Heart right ventricle (tissue), 16 donors: ENCODE data around the gene MEIOB. TPM values are rescaled to one million over a fixed set of nuclear protein-coding genes. Genes with fewer than 3 reads are reported as not detected.

Source experiments
- ATAC-seq, 8 donors: fragments of 200-7000 bp; cut with Tn5 transposase; one replicate each; pipeline ENCODE4 v1.9.1; 2020; ENCODE audit warnings: mild to moderate bottlenecking in 8 of 8, moderate library complexity in 8 of 8, moderate number of reproducible peaks in 1 of 8
- DNase-seq, 2 donors: peaks; one replicate each; pipeline ENCODE4 v3.0.0-alpha.2; 2020
- H3K27ac ChIP-seq, 10 donors: fragments of 200-600 bp; sonication (generic) in 2 of 10; one replicate each; pipeline versions ENCODE4 v1.5.0 to v1.8.0; 2020 to 2022; ENCODE audit warnings: mild to moderate bottlenecking in 3 of 10
- H3K27me3 ChIP-seq, 7 donors: fragments of 200-600 bp; one replicate each; pipeline ENCODE4 v1.8.0; 2021 to 2022; ENCODE audit warnings: mild to moderate bottlenecking in 2 of 7
- H3K36me3 ChIP-seq, 9 donors: fragments of 200-600 bp; sonication (generic) in 1 of 9; one replicate each; pipeline versions ENCODE4 v1.5.0 to v1.8.0; 2020 to 2022; ENCODE audit warnings: mild to moderate bottlenecking in 2 of 9
- H3K4me1 ChIP-seq, 9 donors: fragments of 200-600 bp; sonication (generic) in 1 of 9; one replicate each; pipeline versions ENCODE4 v1.5.0 to v1.8.0; 2020 to 2022; ENCODE audit warnings: mild to moderate bottlenecking in 4 of 9
- H3K4me3 ChIP-seq, 10 donors: fragments of 200-600 bp; sonication (generic) in 2 of 10; one replicate each; pipeline versions ENCODE4 v1.5.0 to v1.8.0; 2020 to 2022; ENCODE audit warnings: mild to moderate bottlenecking in 7 of 10, moderate library complexity in 2 of 10
- H3K9me3 ChIP-seq, 11 donors: fragments of 200-600 bp in 10 of 11; sonication (generic) in 2 of 11; one replicate each; pipeline versions ENCODE4 v1.5.0 to v1.8.0; 2013 to 2022; ENCODE audit warnings: mild to moderate bottlenecking in 2 of 11, control low read depth in 1 of 11, moderate library complexity in 1 of 11
- CTCF ChIP-seq, 9 donors: fragments of 200-600 bp; sonication (generic) in 2 of 9; IDR thresholded peaks; one replicate each; pipeline versions ENCODE4 v1.5.0 to v1.8.0; 2021 to 2022; ENCODE audit warnings: antibody characterized with exemption in 9 of 9, mild to moderate bottlenecking in 5 of 9, moderate library complexity in 1 of 9
- WGBS, 2 donors: extraction: QIAGEN DNeasy Blood & Tissue Kit; methylation state at CpG; one replicate each; pipeline ENCODE4 v1.1.7; 2013; ENCODE audit warnings: inconsistent platforms in 1 of 2; 5-methylcytosine and 5-hydroxymethylcytosine counted together
- intact Hi-C, 10 donors: fragments of 100-400 bp; cut with DNase I; formaldehyde crosslinking; loops; one replicate each; pipeline versions ENCODE4 v1.11.1 to v1.14.2; 2022
- polyA plus RNA-seq, 2 donors: library from polyadenylated mRNA; stranded (reverse); fragments of 200-250 nt; gene quantifications; one replicate each; pipeline ENCODE4 v1.2.3, GENCODE V29; 2013
- total RNA-seq, 10 donors: library from RNA; stranded (reverse); fragmentation: NEBNext Ultra II Directional in 3 of 10; extraction: Animal tissue kit (Norgen Biotek cat#: 25700) in 3 of 10; gene quantifications; one replicate each; pipeline versions ENCODE4 v1.2.1 to v1.2.4, GENCODE V29; 2021 to 2023
- donor health status: Arrhythmogenic right ventricular cardiomyopathy.
- donor health status: ischemic (EF 13 %, LVEDD 7.1; RV severe dilation, severe dysfunction).
- donor health status: healthy with polysubstance abuse.
- donor health status: DM: no; HTN: yes; CAD: no.
- donor health status: DM: no; HTN: no; CAD: no.
- donor health status: ischemic (EF 25% LVEDD 6.9; RV normal size, moderate dysfunction).
- donor health status: ischemic (EF 25% LVEDD 5.7; RV mildly dilated, moderate dysfunction).
- donor health status: healthy.
- donor health status: DM: yes; HTN: yes; CAD: no.
- donor health status: Ischemic cardiomyopathy.
- donor health status: ischemic (EF 35%, LVEDD 5.7; RV mildly dilated, moderate dysfunction).
- donor health status: nonischemic (EF 11% LVEDD 7.7; RV severe dilation, severe dysfunction).
- donor health status: DM: yes; HTN: yes; CAD: no.
- donor health status: PGD.
- donor health status: ischemic (EF 29% LVEDD 5.4; RV normal size, mild dysfunction).
- donor health status: nonischemic (EF 23%, LVEDD 6.1; RV moderate dilation, normal function).

Gene MEIOB
- total and polyA plus RNA-seq, 12 donors = not detected

- Histone ChIP-seq H3K4me1 (no peaks in the 10 kb centered on the region), H3K4me3 (no peak overlapping the region), H3K36me3 (no peaks in the 10 kb centered on the region), H3K9me3 (no peaks in the 10 kb centered on the region), H3K27me3 (peaks cover 0 to 38% (median 0%) of the 10 kb centered on the region in 7 donors), H3K27ac (no peak overlapping the region)
- intact Hi-C loops = no loop called here
- no peak for TF ChIP-seq CTCF (IDR thresholded peaks at IDR 0.05)
- DNase-seq (no peak), ATAC-seq (no peak)
- 74 to 77% methylated on average over 7 of the region's 7 CpGs for whole genome bisulfite sequencing, 2 donors
These were observed 21.0 kb downstream of the MEIOB start for GRCh38 chr16:1850981-1851380.

GRCh38 chr16:1846416-1846815, 25.5 kb downstream of the MEIOB start:
- ATAC-seq (no peak), DNase-seq (no peak)
- peaks cover 0 to 16% (median 0%) of the 10 kb centered on the region in 7 donors for H3K27me3 ChIP-seq
- intact Hi-C loops = no loop called here
- H3K4me3 ChIP-seq = no peak overlapping the region
- no peaks in the 10 kb centered on the region for H3K9me3 ChIP-seq
- no peaks in the 10 kb centered on the region for H3K36me3 ChIP-seq
- no peaks in the 10 kb centered on the region for H3K4me1 ChIP-seq
- H3K27ac ChIP-seq = no peak overlapping the region
- no peak for TF ChIP-seq CTCF (IDR thresholded peaks at IDR 0.05)
- WGBS, 2 donors = 71 to 74% methylated on average over 1 of the region's 1 CpG

GRCh38 chr16:1845985-1846384, 26.0 kb downstream of the MEIOB start:
- H3K4me3 ChIP-seq = no peak overlapping the region
- intact Hi-C loops = no loop called here
- TF ChIP-seq CTCF (IDR thresholded peaks at IDR 0.05) = no peak

GRCh38 chr16:1839554-1839953, 32.4 kb downstream of the MEIOB start:
- no peak for DNase-seq
- Histone ChIP-seq H3K36me3 (peaks cover 0 to 21% (median 0%) of the 10 kb centered on the region in 9 donors), H3K27ac (no peak overlapping the region), H3K4me1 (no peaks in the 10 kb centered on the region), H3K27me3 (no peaks in the 10 kb centered on the region), H3K4me3 (no peak overlapping the region), H3K9me3 (no peaks in the 10 kb centered on the region)
- WGBS, 2 donors = 66 to 67% methylated on average over 9 of the region's 9 CpGs
- intact Hi-C loops = no loop called here
- no peak for TF ChIP-seq CTCF (IDR thresholded peaks at IDR 0.05)
- ATAC-seq = no peak

More at GRCh38 chr16:1845985-1846384, 26.0 kb downstream of the MEIOB start:
- no peak overlapping the region for H3K27ac ChIP-seq
- no peaks in the 10 kb centered on the region for H3K9me3 ChIP-seq
- ATAC-seq (no peak), DNase-seq (no peak)
- no peaks in the 10 kb centered on the region for H3K4me1 ChIP-seq
- H3K36me3 ChIP-seq = no peaks in the 10 kb centered on the region
- 34 to 44% methylated on average over 4 of the region's 4 CpGs for WGBS, 2 donors
- H3K27me3 ChIP-seq = peaks cover 0 to 16% (median 0%) of the 10 kb centered on the region in 7 donors
